K562 (cell line): ENCODE data around the gene PTCH2. TPM values are rescaled to one million over a fixed set of nuclear protein-coding genes. Genes with fewer than 3 reads are reported as not detected.

Source experiments
- ATAC-seq: fragments of 200-7000 bp; cut with Tn5 transposase; 3 replicates; pipeline ENCODE4 v1.9.1; 2020; ENCODE audit warnings: moderate library complexity
- BruUV-seq: library from RNA; stranded (reverse); fragments of 400-500 nt; replicated peaks from 2 replicates; lab custom pipeline; 2021; lab: Mats Ljungman, UMichigan
- CTCF ChIA-PET: fragments of 300-600 bp; formaldehyde crosslinking; extraction: SDS; loops from one replicate; lab custom pipeline; 2021; ENCODE audit warnings: low intra/inter-chr PET ratio; lab: Yijun Ruan, JAX
- POLR2A ChIA-PET: fragments of 300-600, 350-650 bp; sonication (Branson Sonifier 250); formaldehyde crosslinking; extraction: SDS; loops from one replicate; lab custom pipeline; 2021; ENCODE audit warnings: antibody characterized with exemption, inconsistent platforms; lab: Yijun Ruan, JAX
- DNase-seq, 4 experiments: peaks; one replicate each; pipeline versions ENCODE4 v3.0.0 to v3.0.0-alpha.2; 2011 to 2018; ENCODE audit warnings: low spot score in 3 of 4, mixed read lengths in 3 of 4; ENCODE audit errors: extremely low read depth in 1 of 4
- FAIRE-seq: peaks from 2 replicates; lab custom pipeline; 2011; peaks lifted over from hg19 to GRCh38; lab: Jason Lieb, UNC
- H2AFZ ChIP-seq: 2 replicates; pipeline ENCODE4 v1.6.0; 2011; ENCODE audit warnings: low read depth, low read length, control low read depth, inconsistent platforms
- H3K27ac ChIP-seq: fragments of 200-600 bp; 3 replicates; pipeline ENCODE4 v1.8.0; 2011; ENCODE audit warnings: low read depth, mild to moderate bottlenecking, control low read depth, inconsistent platforms, low read length, moderate library complexity, mixed read lengths; ENCODE audit errors: extremely low read depth
- H3K27me3 ChIP-seq, 2 experiments: fragments of 300-600 bp in 1 of 2; 2 replicates in 1 of 2; 3 replicates in 1 of 2; pipeline versions ENCODE4 v1.6.0 to v1.8.0; 2011; ENCODE audit warnings: inconsistent platforms in 2 of 2, low read length in 2 of 2, mild to moderate bottlenecking in 1 of 2, mixed read lengths in 1 of 2, moderate library complexity in 1 of 2; ENCODE audit not compliant: control insufficient read depth in 2 of 2, insufficient read depth in 2 of 2
- H3K36me3 ChIP-seq: fragments of 300-600 bp; 3 replicates; pipeline ENCODE4 v1.8.0; 2011; ENCODE audit warnings: mild to moderate bottlenecking, low read length, inconsistent platforms; ENCODE audit not compliant: control insufficient read depth, insufficient read depth
- H3K4me1 ChIP-seq, 2 experiments: fragments of 200-600 bp in 1 of 2; replicated peaks in 1 of 2; 2 replicates in 1 of 2; 3 replicates in 1 of 2; pipeline versions ENCODE4 v1.5.1 to v1.8.0; 2011; ENCODE audit warnings: inconsistent platforms in 2 of 2, low read length in 2 of 2, mild to moderate bottlenecking in 1 of 2, mixed read lengths in 1 of 2, moderate library complexity in 1 of 2; ENCODE audit not compliant: control insufficient read depth in 2 of 2, insufficient read depth in 2 of 2
- H3K4me2 ChIP-seq: 2 replicates; pipeline ENCODE4 v1.6.1; 2011; ENCODE audit warnings: low read length, control low read depth, inconsistent platforms, mixed read lengths; ENCODE audit not compliant: insufficient read depth
- H3K4me3 ChIP-seq: fragments of 200-600 bp; sonication (generic), shearing (Covaris generic); 2 replicates; pipeline ENCODE4 v1.5.1; 2016; ENCODE audit warnings: control low read depth, inconsistent platforms
- H3K79me2 ChIP-seq: fragments of 200-600 bp; 3 replicates; pipeline ENCODE4 v1.8.0; 2011; ENCODE audit warnings: low read length, inconsistent platforms; ENCODE audit not compliant: control insufficient read depth, insufficient read depth
- H3K9ac ChIP-seq, 2 experiments: 2 replicates each; pipeline versions ENCODE4 v1.6.0 to v1.6.1; 2011; ENCODE audit warnings: low read depth in 2 of 2, low read length in 2 of 2, control low read depth in 1 of 2, inconsistent platforms in 1 of 2, mild to moderate bottlenecking in 1 of 2, mixed read lengths in 1 of 2; ENCODE audit not compliant: insufficient read depth in 1 of 2
- H3K9me1 ChIP-seq: one replicate; pipeline ENCODE4 v1.6.0; 2011; ENCODE audit warnings: inconsistent platforms, mild to moderate bottlenecking, low read length, moderate library complexity; ENCODE audit not compliant: control insufficient read depth, insufficient read depth
- H3K9me3 ChIP-seq: replicated peaks from 2 replicates; pipeline ENCODE4 v1.5.1; 2011; ENCODE audit warnings: low read depth, low read length, inconsistent platforms; ENCODE audit not compliant: control insufficient read depth, insufficient read depth
- H4K20me1 ChIP-seq: replicated peaks from 2 replicates; pipeline ENCODE4 v1.6.1; 2011; ENCODE audit warnings: low read length, inconsistent platforms, mixed read lengths; ENCODE audit not compliant: control insufficient read depth, insufficient read depth
- CCAR2 ChIP-seq: fragments of 200-400 bp; formaldehyde crosslinking; IDR thresholded peaks from 2 replicates; pipeline ENCODE4 v1.6.1; 2017; ENCODE audit warnings: mild to moderate bottlenecking, low read depth, low read length
- DDX20 ChIP-seq: fragments of 450-650 bp; IDR thresholded peaks from 2 replicates; pipeline ENCODE4 v1.6.1; 2016; ENCODE audit warnings: missing genetic modification characterization, low read depth, mild to moderate bottlenecking, missing compliant biosample characterization, moderate library complexity
- DNMT1 ChIP-seq: fragments of 450-650 bp; IDR thresholded peaks from 2 replicates; pipeline ENCODE4 v1.6.1; 2016; ENCODE audit warnings: antibody characterized with exemption, mild to moderate bottlenecking
- HMGN3 ChIP-seq: IDR thresholded peaks from 2 replicates; pipeline ENCODE4 v1.6.1; 2011; ENCODE audit warnings: borderline replicate concordance, low read depth, mild to moderate bottlenecking, mixed read lengths, low read length; ENCODE audit not compliant: insufficient read length; ENCODE audit errors: extremely low read depth
- HNRNPUL1 ChIP-seq: fragments of 200-400 bp; formaldehyde crosslinking; IDR thresholded peaks from 2 replicates; pipeline ENCODE4 v1.6.1; 2017; ENCODE audit warnings: low read length
- JUN ChIP-seq, 2 experiments: sonication (generic) in 1 of 2; formaldehyde crosslinking in 1 of 2; IDR thresholded peaks; 2 replicates each; pipeline versions ENCODE4 v1.6.1 to v1.8.0; 2012 to 2022; ENCODE audit warnings: borderline replicate concordance in 2 of 2, mild to moderate bottlenecking in 2 of 2, improper control_type of control experiment in 1 of 2, low read depth in 1 of 2, low read length in 1 of 2, missing genetic modification reagents in 1 of 2
- L3MBTL2 ChIP-seq: fragments of 450-650 bp; IDR thresholded peaks from 2 replicates; pipeline ENCODE4 v1.6.1; 2016; ENCODE audit warnings: mild to moderate bottlenecking, moderate library complexity
- MCM5 ChIP-seq: fragments of 450-650 bp; IDR thresholded peaks from 2 replicates; pipeline ENCODE4 v1.6.1; 2016; ENCODE audit warnings: low read depth
- PHF8 ChIP-seq: fragments of 200-600 bp; sonication (generic); IDR thresholded peaks from 2 replicates; pipeline ENCODE4 v1.6.1; 2012; ENCODE audit warnings: mixed run types, mild to moderate bottlenecking, inconsistent platforms, low read length, moderate library complexity, borderline replicate concordance
- POLR2AphosphoS5 ChIP-seq: IDR thresholded peaks from 2 replicates; pipeline ENCODE4 v1.6.1; 2011; ENCODE audit warnings: mild to moderate bottlenecking, low read depth, low read length, moderate library complexity; ENCODE audit not compliant: control insufficient read depth, insufficient read depth
- RAD51 ChIP-seq: fragments of 450-650 bp; IDR thresholded peaks from 2 replicates; pipeline ENCODE4 v1.7.1; 2016; ENCODE audit warnings: low read depth, mild to moderate bottlenecking, borderline replicate concordance
- SMAD1 ChIP-seq: fragments of 150-350 bp; IDR thresholded peaks from 2 replicates; pipeline ENCODE4 v1.6.1; 2014; ENCODE audit warnings: low read length, low read depth; ENCODE audit not compliant: partially characterized antibody
- ZKSCAN3 ChIP-seq: fragments of 250-450 bp; sonication (Bioruptor Pico); IDR thresholded peaks from 2 replicates; pipeline ENCODE4 v1.4.0; 2020
- ZNF398 ChIP-seq: fragments of 250-450 bp; sonication (Bioruptor Pico); IDR thresholded peaks from 2 replicates; pipeline ENCODE4 v1.8.0; 2021; ENCODE audit warnings: moderate library complexity, mild to moderate bottlenecking, inconsistent platforms
- ZNF436 ChIP-seq: fragments of 250-450, 450-650 bp; sonication (Bioruptor Pico); formaldehyde crosslinking; IDR thresholded peaks from 2 replicates; pipeline ENCODE4 v1.7.0; 2020; ENCODE audit warnings: mild to moderate bottlenecking
- ZNF76 ChIP-seq: fragments of 250-450 bp; sonication (Bioruptor Pico); IDR thresholded peaks from 2 replicates; pipeline ENCODE4 v1.4.0; 2020; ENCODE audit warnings: mild to moderate bottlenecking, moderate library complexity, borderline replicate concordance
- ZNF764 ChIP-seq: fragments of 250-450 bp; sonication (Bioruptor Pico); IDR thresholded peaks from 2 replicates; pipeline ENCODE4 v1.4.0; 2020; ENCODE audit warnings: low read depth, mild to moderate bottlenecking, moderate library complexity
- WGBS: fragments of 100-300 bp; shearing (Covaris generic); methylation state at CpG from one replicate; pipeline ENCODE4 v1.1.6; 2016; ENCODE audit warnings: low coverage, mixed read lengths; ENCODE audit not compliant: insufficient coverage; ENCODE audit errors: missing lambda C conversion rate; 5-methylcytosine and 5-hydroxymethylcytosine counted together
- in situ Hi-C: fragments of 300-500 bp; cut with MboI; formaldehyde crosslinking; loops from 4 replicates; pipeline ENCODE4 v1.15.0; 2018; ENCODE audit warnings: inconsistent platforms, mixed read lengths
- intact Hi-C: fragments of 100-400 bp; cut with micrococcal nuclease; formaldehyde crosslinking; loops from 2 replicates; pipeline ENCODE4 v1.14.2; 2022
- polyA plus RNA-seq, 8 experiments: library from polyadenylated mRNA; depleted of rRNA in 4 of 8; stranded (reverse) in 5 of 8; unstranded in 3 of 8; fragments of >200 nt; fragmentation: Nextera tagmentation in 2 of 8; fragmentation: Illumina TruSeq in 1 of 8; extraction: Ambion mirVana in 2 of 8; extraction: Trizol in 1 of 8; gene quantifications; 2 replicates each; pipeline versions ENCODE4 v1.2.1 to v1.2.3, GENCODE V29; 2011 to 2014; ENCODE audit warnings: inconsistent platforms in 1 of 8, missing spikeins in 1 of 8
- total RNA-seq, 7 experiments: library from RNA; depleted of rRNA in 6 of 7; stranded (reverse); fragments of >200 nt in 6 of 7; fragmentation: Illumina TruSeq in 2 of 7; extraction: Trizol in 2 of 7; gene quantifications; 2 replicates each; pipeline versions ENCODE4 v1.2.1 to v1.2.3, GENCODE V29; 2011 to 2021; ENCODE audit warnings: low replicate concordance in 1 of 7

The PTCH2 gene
- total and polyA plus RNA-seq, 9 of the 15 experiments (the other 6 are each of a cell fraction or from before 2014, with no cell fraction given) = 0.15 to 27.3 (median 0.48) TPM; not detected in 1

- no peak for TF ChIP-seq DDX20 (tag)
These were observed 15.7 kb downstream of the PTCH2 start (continued) for GRCh38 chr1:44827197-44828002.

- Histone ChIP-seq H2AFZ (peak overlapping the region; percentile 88), H4K20me1 (no peaks in the 10 kb centered on the region), H3K27me3 (no peaks in the 10 kb centered on the region), H3K79me2 (no peaks in the 10 kb centered on the region), H3K36me3 (no peaks in the 10 kb centered on the region), H3K9ac (peak overlapping the region; percentile 4 to 85; a peak in 3 of 4 replicates), H3K4me3 (no peak overlapping the region), H3K4me2 (peak overlapping the region; percentile 0; the same call in 1 of the 2 replicates), H3K4me1 (peaks cover 21 to 64% of the 10 kb centered on the region in 2 experiments), H3K9me3 (no peaks in the 10 kb centered on the region), H3K27ac (no peak overlapping the region), H3K9me1 (no peaks in the 10 kb centered on the region)
- DNase-seq (peak; percentile 38 to 59 (median 50)), FAIRE-seq (no peak), ATAC-seq (peak; percentile 38)
- no TSS peak for BruUV-seq
- intact Hi-C loops (no loop called here), in situ Hi-C loops (no loop called here)
- POLR2A ChIA-PET = interaction anchor here (0.6 to 11.1 kb wide), 12 partner anchors 7 to 514 kb away, joined by 3 to 217 read pairs (median 4); partner anchors contain the start of genes BTBD19, MUTYH and TOE1
- 25% methylated on average over 22 of the region's 24 CpGs for WGBS
- CTCF ChIA-PET = no interaction called here
- TF ChIP-seq PHF8 (peak; percentile 26; the same call in 1 of the 2 replicates), ZNF436 (CRISPR knock-in tag) (no peak), RAD51 (no peak), ZNF76 (CRISPR knock-in tag) (no peak), ZKSCAN3 (CRISPR knock-in tag) (no peak), JUN (IDR thresholded peaks at IDR 0.05; ENCODE audit: borderline replicate concordance, low read depth, low read length) (no peak), JUN (CRISPR knock-in tag; IDR thresholded peaks at IDR 0.05; ENCODE audit: borderline replicate concordance) (no peak), L3MBTL2 (peak; percentile 71; the same call in 1 of the 2 replicates), ZNF398 (CRISPR knock-in tag) (no peak), HMGN3 (no peak), MCM5 (no peak), HNRNPUL1 (no peak), ZNF764 (CRISPR knock-in tag) (no peak), CCAR2 (no peak), DNMT1 (no peak), POLR2AphosphoS5 (no peak), SMAD1 (no peak)
These were observed 16.5 kb downstream of the PTCH2 start for GRCh38 chr1:44826375-44827196.
